ENCODE data around the gene HERC5.
"Not testable (repeated sequence)": the region's sequence is repeated elsewhere in the genome, so short reads cannot be mapped to it uniquely, and the experiment has no call there.

The HERC5 gene

DNA sequence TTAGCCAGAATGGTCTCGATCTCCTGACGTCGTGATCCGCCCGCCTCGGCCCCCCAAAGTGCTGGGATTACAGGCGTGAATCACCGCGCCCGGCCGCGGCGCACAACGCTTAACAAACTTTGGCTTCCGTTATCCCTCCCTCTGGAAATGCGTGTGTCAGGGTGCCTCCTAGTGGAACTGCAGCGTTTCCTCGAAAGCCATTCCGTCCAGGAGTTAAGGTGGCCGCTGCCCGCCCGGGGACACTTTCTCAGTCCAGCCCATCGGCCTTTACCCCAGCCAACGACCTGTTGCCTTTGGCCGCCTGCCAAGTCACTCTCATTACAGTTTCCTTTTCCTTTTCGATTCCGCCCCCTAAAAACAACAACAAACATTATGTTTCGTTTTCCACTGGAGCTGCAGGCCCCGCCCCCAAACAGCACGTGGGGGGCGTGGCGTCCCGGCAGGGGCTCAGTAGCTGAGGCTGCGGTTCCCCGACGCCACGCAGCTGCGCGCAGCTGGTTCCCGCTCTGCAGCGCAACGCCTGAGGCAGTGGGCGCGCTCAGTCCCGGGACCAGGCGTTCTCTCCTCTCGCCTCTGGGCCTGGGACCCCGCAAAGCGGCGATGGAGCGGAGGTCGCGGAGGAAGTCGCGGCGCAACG, at the start of gene HERC5:
Gene HERC5, plus strand, starts transcription at position 450 of the 637 bp plus-strand sequence. Its CDS starts 151 bp downstream, at position 601.
- peak; percentile 34 for DNase-seq

DNA sequence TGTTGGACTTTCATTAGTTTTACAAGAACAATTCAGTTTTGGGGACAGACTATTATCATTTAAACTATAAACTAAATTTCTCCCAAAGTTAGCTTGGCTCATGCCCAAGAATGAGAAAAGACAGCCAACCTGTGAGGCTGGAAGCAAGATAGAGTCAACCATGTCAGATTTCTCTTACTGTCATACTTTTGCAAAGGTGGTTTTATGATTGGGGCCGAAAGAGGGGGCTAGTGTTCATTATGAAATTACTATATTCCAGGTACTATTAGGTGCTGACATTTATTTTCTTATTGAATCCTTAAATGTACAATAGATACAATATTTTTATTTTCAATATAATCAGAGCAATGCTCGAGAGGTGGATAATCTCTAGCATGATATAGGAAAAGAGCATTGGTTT, 47.7 kb upstream of the HERC5 start:
- DNase-seq = no peak

DNA sequence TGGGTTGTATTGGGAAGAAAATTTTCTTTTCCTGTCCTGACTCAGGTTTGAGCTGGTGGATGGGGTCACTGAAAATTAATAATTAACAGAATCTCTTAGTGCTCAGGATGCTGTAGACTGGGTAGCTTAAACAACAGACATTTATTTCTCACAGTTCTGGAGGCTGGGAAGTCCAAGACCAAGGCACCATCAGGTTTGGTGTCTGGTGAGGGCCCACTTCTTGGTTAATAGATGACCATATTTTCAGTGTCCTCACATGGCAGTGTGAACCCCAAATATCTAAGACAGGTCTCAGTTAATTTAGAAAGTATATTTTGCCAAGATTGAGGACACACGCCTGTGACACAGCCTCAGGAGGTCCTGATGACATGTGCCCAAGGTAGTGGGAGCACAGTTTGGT, 47.1 kb upstream of the HERC5 start:
- no peak for DNase-seq

DNA sequence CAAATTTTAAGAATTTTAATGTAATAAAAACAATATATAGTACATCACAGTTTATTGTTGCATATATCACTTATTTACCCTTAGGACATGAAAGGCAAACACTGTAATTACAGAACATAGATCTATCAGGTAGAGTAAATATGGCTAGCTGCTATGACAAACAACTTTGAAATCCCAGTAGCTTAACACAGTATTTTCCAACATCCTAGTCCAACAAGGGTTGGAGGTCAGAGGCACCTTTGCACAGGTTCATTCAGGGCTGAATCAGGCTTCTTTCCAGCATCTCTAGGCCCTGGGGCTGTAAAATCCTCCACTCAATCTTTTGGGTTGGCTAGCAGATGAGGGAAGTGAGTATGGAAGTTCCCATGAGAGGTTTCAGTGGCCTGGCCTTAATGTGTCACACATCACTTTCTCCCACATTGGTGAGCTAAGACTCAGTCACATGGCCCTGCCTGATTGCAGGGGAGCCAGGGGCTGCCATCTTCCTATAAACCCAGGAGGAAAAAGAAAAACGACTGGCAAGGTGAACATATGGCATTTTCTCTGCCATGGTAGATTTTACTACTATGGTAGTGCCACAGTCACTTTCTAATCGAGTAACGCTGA, 45.3 kb upstream of the HERC5 start:
- no peak for DNase-seq

DNA sequence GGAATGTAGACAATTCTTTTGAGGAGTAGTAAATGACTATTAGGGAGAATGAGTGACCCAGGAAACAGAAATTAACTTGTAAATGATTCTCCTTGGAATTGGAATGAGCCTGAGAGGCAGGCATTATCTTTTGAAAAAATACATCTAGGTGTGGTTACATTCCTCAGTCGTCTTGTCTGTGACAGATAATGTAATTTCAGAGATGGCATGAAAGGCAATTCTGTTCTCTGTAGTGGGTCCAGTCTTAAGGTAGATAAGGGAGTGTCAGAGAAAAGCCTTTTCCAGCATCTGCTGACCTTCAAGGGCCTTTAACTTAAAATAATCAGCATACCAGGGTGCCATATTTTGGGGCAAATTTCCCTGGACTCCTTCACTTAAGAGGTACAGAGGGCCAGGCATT, 43.1 kb upstream of the HERC5 start:
- no peak for DNase-seq

DNA sequence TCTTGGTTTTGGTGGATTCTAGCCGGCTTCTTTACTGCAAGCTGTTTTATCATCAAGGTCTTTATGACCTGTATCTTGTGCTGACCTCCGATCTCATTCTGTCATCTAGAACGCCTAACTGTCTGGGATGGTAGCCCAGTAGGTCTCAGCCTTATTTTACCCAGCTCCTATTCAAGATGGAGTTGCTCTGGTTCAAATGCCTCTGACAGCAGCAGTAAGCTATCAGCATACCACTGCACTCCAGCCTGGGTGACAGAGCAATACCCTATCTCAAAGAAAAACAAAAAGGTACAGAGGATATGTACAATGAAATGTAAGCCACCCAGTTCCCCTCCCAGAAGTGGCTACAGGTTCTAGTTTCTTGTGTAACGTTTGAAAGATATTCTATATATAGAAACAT, 42.2 kb upstream of the HERC5 start:
- DNase-seq = no peak

DNA sequence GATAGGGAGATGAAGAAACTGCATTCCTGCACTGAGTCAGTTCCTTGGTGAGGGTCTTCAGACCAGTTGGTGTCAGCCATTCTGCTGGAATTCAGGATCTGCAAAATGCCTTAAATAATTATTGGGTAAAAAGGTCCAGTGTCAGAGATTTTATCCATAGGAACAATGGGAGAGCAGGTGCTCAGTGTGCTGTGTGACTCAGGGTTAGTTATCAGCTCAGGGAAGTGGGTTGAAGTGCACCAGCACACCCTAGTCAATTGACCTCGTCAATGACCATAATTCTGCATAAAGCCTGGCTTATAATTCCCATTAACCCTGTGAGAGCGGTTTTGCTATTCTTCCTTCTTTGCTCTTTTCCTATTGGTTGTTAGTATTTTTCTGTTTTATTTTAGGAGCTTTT, 40.9 kb upstream of the HERC5 start:
- DNase-seq = no peak

DNA sequence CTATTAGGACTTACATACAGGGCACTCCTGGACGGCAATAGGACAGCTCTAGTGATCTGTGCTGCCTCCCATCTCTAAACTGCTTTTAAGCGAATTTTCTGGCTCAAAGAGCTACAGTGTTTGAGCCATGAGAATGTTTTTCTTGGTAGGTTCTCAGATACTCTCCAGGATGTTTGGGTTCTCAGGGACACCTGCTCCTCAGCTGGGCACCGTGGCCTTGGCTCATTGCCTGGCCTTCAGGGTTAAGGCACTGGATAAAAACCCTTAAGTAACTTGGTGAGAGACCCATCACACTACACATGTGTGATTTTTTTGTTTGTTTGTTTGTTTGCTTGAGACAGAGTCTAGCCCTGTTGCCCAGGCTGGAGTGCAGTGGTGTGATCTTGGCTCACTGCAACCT, 38.5 kb upstream of the HERC5 start:
- no peak for DNase-seq

DNA sequence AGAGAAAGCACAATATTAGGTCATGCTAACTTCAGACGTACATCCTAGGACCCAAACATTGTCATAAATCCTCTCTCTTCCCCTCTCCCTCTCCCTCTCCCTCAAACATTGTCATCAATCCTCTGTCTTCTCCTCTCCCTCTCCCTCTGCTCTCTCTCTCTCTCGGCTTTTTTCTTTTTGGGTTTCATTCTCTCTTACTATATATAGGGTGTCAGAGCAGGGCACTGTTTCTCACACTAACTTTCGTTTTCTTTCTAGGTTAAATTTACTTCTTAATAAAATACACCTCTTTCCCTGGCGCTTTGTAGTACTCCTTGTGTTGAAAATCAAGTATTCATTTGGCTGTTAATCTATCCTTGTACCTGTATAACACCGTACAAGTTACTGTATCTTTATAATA, 37.0 kb upstream of the HERC5 start:
- DNase-seq = no peak

DNA sequence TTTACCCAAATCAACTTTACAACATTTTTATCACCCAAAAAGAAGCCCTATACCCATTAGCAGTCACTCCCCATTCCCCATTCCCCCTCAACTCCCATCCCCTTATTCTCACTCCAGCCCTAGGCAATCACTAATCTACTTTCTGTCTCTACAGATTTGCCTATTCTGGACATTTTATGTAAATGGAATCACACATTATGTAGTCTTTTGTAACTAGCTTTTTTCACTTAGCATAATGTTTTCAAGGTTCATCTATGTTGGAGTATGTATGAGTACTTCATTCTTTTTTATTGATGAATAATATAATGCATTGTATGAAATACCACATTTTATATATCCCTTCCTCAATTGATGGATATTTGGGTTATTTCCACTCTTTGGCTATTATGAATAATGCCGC, 36.1 kb upstream of the HERC5 start:
- DNase-seq = no peak

DNA sequence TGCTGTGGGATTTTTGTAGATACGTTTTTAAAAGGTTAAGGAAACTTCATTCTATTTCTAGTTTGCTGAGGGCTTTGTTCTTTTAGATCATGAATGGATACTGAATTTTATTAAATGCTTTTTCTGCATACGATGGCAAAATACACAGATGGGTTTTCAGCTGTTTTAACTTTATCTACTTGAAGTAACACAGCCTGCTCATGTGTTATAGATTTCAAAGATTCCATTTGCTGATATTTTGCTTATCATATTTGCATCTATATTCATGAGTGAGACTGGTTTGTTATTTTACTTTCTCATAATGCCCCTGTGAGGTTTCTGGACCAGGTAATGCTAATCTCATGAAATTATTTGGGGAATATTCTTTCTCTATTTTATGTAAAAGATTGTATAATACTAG, 34.5 kb upstream of the HERC5 start:
- DNase-seq = no peak

DNA sequence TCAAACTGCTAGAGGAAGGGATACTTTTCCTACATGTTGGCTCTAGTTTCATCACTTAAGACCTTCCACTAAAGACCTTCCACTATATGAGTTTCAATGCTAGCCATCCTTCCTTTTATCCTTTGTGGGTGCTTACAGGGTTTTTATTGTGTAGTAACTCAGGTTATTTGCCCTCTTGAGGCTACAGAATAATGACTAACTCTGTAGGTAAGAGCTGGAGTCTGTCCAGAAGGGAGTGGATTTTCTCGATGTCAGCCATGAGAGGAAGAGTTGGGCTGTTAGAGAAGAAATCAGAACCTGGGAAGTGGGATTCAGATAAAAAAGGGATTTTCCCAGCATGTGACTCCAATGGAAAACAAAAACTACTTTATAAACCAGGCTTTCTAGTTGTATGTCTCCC, 27.5 kb upstream of the HERC5 start:
- DNase-seq = no peak

DNA sequence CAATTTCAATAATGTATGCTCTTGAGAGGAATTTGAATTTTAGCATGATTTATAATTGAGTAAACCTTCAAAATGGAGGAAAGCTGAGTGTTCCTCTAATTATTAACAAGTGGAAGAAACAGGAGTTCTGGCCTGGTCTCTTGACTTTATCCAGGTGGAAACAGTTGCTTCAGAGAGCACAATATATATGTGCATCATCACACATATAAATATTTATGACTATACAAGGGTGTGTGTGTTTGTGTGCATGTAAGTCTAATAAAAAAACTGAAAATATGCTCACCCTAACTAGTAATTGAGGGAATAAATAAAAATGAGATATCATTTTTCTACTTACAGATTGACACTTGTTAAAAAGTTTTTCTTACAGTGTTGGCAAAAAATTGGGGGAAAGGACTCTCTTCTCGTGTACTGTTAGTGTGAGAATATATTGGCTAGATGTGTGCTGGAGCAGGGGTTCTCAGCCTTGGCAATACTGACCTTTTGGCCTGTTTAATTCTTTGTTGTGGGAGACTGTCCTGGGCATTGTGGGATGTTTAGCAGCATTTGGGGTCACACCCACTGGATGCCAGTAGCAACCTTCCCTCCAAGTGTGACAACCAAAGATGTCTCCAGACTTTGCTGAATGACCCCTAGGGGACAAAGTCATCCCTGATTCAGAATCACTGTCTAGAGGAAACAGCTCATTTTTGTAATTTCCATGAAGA, 20.8 kb upstream of the HERC5 start:
- no peak for DNase-seq

DNA sequence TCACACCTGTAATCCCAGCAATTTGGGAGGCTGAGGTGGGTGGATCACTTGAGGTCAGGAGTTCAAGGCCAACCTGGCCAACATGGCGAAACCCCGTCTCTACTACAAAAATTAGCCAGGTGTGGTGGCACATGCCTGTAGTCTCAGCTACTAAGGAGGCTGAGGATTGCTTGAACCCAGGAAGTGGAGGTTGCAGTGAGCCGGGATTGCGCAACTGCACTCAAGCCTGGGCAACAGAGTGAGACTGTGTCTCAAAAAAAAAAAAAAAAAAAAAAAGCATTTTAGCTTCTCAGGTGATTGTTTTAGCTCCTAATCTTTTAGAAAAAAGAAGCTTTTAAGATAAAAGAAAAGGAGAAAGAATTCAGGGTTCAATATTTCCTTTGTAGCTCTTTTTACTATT, 19.0 kb upstream of the HERC5 start:
- not testable (repeated sequence) for DNase-seq

DNA sequence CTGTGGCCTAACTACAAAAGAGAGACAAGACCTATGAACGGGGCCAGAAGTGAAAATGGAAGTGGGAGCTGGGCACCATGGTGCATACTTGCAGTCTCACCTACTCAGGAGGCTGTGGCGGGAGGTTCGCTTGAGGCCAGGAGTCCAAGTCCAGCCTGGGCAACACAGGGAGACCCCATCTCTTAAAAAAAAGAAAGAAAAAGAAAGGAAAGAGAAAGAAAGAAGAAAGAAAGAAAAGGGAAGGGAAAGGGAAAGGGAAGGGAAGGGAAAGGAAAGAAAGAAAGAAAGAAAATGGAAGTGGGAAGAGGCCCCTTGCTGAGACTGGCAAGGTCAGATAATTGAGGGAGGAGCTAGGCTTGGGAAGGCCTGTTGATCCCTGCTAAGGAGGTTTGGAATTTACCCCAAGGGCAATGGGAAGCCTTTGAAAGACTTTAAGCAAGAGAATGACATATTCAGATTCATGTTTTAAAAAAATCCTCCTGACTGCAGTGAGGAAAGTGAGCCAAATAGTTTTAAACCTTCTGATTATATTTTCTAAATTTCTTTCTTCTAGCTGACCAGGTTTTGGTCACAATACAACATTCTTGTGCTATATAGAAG, 17.7 kb upstream of the HERC5 start:
- DNase-seq = no peak

DNA sequence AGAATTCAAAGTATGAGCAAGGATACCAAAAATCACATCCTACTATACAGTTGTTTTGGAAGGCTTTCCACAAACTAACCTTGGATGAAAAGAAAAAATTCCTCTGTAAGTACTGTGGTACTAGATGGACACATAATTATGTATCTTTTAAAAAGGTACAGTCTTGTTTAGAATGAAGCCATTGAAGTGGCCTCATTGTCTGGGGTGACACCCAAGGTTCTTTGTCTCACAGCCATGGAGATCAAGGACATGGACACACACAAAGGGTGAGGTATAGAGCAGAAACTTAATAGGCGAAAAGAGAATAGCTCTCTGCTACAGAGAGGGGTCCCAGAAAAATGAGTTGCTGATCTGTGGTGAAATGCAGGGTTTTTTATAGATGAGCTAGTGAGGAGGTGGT, 16.8 kb upstream of the HERC5 start:
- no peak for DNase-seq

DNA sequence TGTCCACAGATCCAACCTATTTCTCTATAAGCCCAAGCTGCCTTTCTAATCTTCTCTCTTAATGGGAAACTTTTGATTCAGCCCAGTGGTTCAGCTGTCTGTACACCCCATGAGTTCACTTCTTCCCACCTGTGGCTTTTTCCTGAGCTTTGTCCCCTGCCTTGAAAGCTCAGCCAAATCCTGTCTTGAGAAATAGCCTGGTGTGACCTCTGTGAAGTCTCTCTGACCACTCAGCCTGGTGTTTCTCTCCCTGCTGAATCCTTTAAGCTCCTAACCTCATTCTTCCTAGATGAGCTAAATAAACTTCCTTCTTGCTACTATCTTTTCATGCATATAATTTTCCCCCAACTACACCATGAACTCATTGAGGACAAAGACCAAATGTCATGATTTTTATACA, 15.2 kb upstream of the HERC5 start:
- DNase-seq = no peak

DNA sequence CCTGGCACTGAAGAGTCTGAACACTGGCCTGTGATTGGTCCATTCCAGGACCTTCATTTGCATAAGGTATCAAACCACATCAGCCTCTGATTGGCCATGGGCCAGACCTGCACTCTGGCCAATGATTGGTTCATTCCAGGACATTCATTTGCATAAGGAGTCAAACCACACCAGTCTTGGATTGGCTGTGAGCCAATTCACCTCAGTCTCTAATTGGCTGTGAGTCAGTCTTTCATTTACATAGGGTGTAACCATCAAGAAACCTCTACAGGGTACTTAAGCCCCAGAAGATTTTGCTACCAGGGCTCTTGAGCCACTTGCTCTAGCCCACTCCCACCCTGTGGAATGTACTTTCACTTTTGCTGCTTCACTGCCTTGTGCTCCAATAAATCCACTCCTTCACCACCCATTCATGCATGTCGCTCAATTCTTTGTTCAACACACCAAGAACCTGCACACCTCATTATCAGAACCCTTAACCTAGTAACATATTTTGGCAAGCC, 14.2 kb upstream of the HERC5 start:
- DNase-seq = no peak

DNA sequence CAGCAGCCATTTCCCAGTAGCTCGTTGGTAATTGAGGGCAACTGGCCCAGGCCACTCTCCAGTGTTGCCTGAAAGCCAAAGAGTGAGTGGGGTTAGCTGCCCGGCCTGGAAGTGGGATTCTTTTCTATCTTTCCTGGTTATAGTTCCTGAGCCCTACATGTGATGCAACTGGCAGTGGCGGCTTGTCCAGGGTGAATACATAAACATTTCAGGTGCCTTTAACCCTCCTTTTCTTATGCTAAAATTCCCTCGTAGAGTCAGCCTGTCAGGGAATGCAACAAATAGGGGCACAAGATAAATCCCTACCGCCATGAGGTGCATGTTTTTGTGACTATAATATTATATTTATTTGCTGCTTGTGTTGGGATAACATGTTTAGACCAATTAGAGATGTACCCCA, 13.4 kb upstream of the HERC5 start:
- no peak for DNase-seq

DNA sequence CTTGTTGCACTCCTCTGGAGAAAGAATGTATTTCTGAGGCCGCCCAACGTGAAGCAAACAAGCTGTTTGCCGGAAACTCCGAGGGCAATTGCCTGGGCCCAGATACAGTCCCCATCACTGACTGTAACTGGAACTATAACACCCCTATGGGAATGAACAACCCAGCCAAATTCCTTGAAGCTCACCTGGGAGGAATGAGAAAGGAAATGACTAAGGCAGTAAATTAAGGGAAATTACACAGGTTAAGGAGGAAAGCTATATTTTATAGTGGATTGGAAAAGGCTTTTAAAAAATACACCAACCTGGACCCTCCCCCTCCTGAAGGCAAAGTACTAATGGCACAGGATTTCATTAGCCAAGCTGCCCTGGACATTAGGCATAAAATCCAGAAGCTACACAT, 11.7 kb upstream of the HERC5 start:
- DNase-seq = no peak

DNA sequence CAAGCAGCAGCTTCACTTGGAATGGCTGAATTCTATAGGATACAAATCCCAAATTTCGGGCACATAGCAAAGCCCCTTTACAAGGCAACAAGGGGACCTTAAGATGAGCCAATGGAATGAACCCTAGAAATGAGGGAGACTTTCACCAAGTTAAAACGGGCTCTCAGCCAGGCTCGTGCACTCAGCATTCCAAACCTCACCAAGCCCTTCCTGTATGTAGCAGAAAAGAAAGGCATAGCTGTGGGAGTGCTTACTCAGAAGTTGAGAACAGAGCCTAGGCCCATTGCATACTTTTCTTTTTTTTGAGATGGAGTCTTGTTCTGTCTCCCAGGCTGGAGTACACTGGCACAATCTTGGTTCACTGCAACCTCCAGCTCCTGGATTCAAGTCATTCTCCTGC, 10.8 kb upstream of the HERC5 start:
- no peak for DNase-seq

DNA sequence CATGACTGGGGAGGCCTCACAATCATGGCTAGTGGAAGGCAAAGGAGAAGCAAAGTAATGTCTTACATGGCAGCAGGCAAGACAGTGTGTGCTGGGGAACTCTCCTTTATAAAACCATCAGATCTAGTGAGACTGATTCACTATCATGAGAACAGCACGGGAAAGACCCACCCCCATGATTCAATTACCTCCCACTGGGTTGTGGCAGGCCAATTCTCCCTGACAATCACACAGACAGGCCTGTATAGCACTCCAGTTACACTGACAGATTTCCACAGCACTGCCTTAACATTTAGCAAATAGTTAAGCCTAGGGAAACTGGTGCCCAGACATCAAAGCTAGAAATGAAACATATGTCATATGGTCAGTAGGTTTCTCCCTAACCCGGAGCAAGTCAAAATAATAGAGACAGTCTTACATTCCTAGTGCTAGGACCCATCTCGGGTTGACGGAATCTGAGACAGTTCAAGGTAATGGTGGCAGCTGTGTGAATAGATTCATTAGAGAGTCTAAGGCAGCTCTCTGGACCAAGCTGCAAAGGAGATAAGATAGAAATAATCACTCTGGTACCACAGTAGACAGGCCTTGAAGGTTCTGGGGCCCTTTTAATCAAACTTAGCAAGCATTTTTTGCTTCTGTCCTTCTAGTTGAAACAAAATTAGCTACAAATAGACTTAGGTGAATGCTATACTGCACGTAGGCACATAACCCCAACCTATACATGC, 9.4 kb upstream of the HERC5 start:
- no peak for DNase-seq

DNA sequence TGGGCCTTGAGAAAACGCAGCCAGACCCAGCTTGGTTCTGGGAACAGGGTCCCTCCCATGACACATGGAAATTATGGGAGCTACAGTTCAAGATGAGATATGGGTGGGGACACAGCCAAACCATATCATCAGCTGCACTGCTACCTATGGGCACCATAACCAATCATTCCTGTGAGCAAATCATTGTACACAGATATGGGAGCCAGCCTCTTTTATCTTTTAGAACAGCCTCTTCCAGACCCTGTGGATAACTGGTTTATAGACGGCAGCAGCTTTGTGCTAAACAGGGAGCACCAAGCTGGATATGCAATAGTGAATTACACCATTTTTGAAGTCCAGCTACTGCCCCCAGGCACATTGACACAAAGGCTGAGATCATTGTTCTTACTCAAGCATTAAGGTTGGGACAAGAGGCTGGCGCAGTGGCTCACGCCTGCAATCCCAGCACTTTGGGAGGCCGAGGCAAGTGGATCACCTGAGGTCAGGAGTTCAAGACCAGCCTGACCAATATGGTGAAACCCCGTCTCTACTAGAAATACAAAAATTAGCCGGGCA, 8.6 kb upstream of the HERC5 start:
- DNase-seq = not testable (repeated sequence)
